GM23338 (cell line): Measurements from ENCODE around the gene SORD. TPM values are rescaled to one million over a fixed set of nuclear protein-coding genes. Genes with fewer than 3 reads are reported as not detected.
"Not testable (repeated sequence)": the region's sequence is repeated elsewhere in the genome, so short reads cannot be mapped to it uniquely, and the experiment has no call there.

Source experiments
- ATAC-seq: fragments of 200-7000 bp; cut with Tn5 transposase; 3 replicates; pipeline ENCODE4 v1.9.1; 2020
- DNase-seq: peaks from one replicate; pipeline ENCODE4 v3.0.0-alpha.2; 2015; ENCODE audit warnings: low spot score
- H2AFZ ChIP-seq: fragments of 200-600 bp; sonication (generic); 2 replicates; pipeline ENCODE4 v1.8.0; 2016; ENCODE audit warnings: antibody characterized with exemption, mild to moderate bottlenecking, moderate library complexity
- H3F3A ChIP-seq: fragments of 200-600 bp; sonication (generic); replicated peaks from 2 replicates; pipeline ENCODE4 v1.8.0; 2017; ENCODE audit warnings: antibody characterized with exemption, mixed run types, low read depth
- H3K27ac ChIP-seq: fragments of 200-600 bp; sonication (generic); 2 replicates; pipeline ENCODE4 v1.6.1; 2016; ENCODE audit warnings: low read depth
- H3K27me3 ChIP-seq: fragments of 200-600 bp; sonication (generic); 2 replicates; pipeline ENCODE4 v1.8.0; 2016; ENCODE audit warnings: mild to moderate bottlenecking, mixed run types, moderate library complexity; ENCODE audit not compliant: insufficient read depth
- H3K36me3 ChIP-seq: fragments of 200-600 bp; sonication (generic); 2 replicates; pipeline ENCODE4 v1.8.0; 2016; ENCODE audit warnings: mild to moderate bottlenecking; ENCODE audit not compliant: insufficient read depth
- H3K4me1 ChIP-seq: fragments of 200-600 bp; sonication (generic); 2 replicates; pipeline ENCODE4 v1.8.0; 2016; ENCODE audit warnings: mild to moderate bottlenecking, moderate library complexity; ENCODE audit not compliant: insufficient read depth
- H3K4me2 ChIP-seq: fragments of 200-600 bp; sonication (generic); 2 replicates; pipeline ENCODE4 v1.7.1; 2017; ENCODE audit warnings: mixed run types
- H3K4me3 ChIP-seq: fragments of 200-600 bp; sonication (generic); 2 replicates; pipeline ENCODE4 v1.6.1; 2016; ENCODE audit warnings: mixed run types
- H3K79me2 ChIP-seq: fragments of 200-600 bp; sonication (generic); replicated peaks from 2 replicates; pipeline ENCODE4 v1.8.0; 2017; ENCODE audit warnings: mild to moderate bottlenecking; ENCODE audit not compliant: insufficient read depth
- H3K9me2 ChIP-seq: fragments of 200-600 bp; sonication (generic); 2 replicates; pipeline ENCODE4 v1.8.0; 2017; ENCODE audit not compliant: insufficient read depth
- H4K20me1 ChIP-seq: fragments of 200-600 bp; sonication (generic); replicated peaks from 2 replicates; pipeline ENCODE4 v1.8.0; 2017; ENCODE audit warnings: mild to moderate bottlenecking; ENCODE audit not compliant: insufficient read depth
- H3K27ac Mint-ChIP-seq: 2 replicates; pipeline ENCODE4 v1.8.0; 2020; ENCODE audit warnings: inconsistent platforms, mild to moderate bottlenecking, moderate library complexity, mixed read lengths
- H3K27me3 Mint-ChIP-seq: 3 replicates; pipeline ENCODE4 v1.8.0; 2022; ENCODE audit warnings: low read depth, mild to moderate bottlenecking, moderate library complexity, mixed read lengths, inconsistent platforms; ENCODE audit not compliant: insufficient read depth, poor library complexity
- H3K36me3 Mint-ChIP-seq: 3 replicates; pipeline ENCODE4 v1.8.0; 2021; ENCODE audit warnings: low read depth, mild to moderate bottlenecking, inconsistent platforms, moderate library complexity, mixed read lengths
- H3K4me1 Mint-ChIP-seq: 3 replicates; pipeline ENCODE4 v1.8.0; 2020; ENCODE audit warnings: mild to moderate bottlenecking, inconsistent platforms, mixed read lengths
- H3K4me3 Mint-ChIP-seq: 3 replicates; pipeline ENCODE4 v1.8.0; 2021; ENCODE audit warnings: moderate library complexity, mild to moderate bottlenecking, inconsistent platforms, mixed read lengths
- H3K9me3 Mint-ChIP-seq: 3 replicates; pipeline ENCODE4 v1.8.0; 2020; ENCODE audit warnings: moderate library complexity, mild to moderate bottlenecking, inconsistent platforms, mixed read lengths
- polyA plus RNA-seq: library from polyadenylated mRNA; unstranded; fragments of >200 nt; fragmentation: Nextera tagmentation; extraction: Ambion mirVana; gene quantifications from 2 replicates; pipeline ENCODE4 v1.2.1, GENCODE V29; 2016
- total RNA-seq: library from RNA; depleted of rRNA; stranded (reverse); fragments of >200 nt; shearing (Covaris generic); gene quantifications from 2 replicates; pipeline ENCODE4 v1.2.3, GENCODE V29; 2014

Gene SORD
- total and polyA plus RNA-seq, 2 experiments from 2014 or later = 12.5 to 55.0 TPM

- H3F3A ChIP-seq, H3K4me3 ChIP-seq, H3K27ac ChIP-seq, H3K9me2 ChIP-seq, DNase-seq, H3K4me1 Mint-ChIP-seq, ATAC-seq, H3K36me3 ChIP-seq, H3K27ac Mint-ChIP-seq, H3K4me3 Mint-ChIP-seq, H2AFZ ChIP-seq, H3K27me3 Mint-ChIP-seq, H3K79me2 ChIP-seq, H3K27me3 ChIP-seq, H4K20me1 ChIP-seq, H3K9me3 Mint-ChIP-seq, H3K4me1 ChIP-seq, H3K36me3 Mint-ChIP-seq, H3K4me2 ChIP-seq: not testable (repeated sequence)
Observed at GRCh38 chr15:45075440-45076320, 52.7 kb downstream of the SORD start.

- H3K27ac Mint-ChIP-seq, H3F3A ChIP-seq, H3K4me2 ChIP-seq, H3K4me1 ChIP-seq, ATAC-seq, H3K27me3 Mint-ChIP-seq, H3K9me2 ChIP-seq, H3K4me1 Mint-ChIP-seq, H3K9me3 Mint-ChIP-seq, H3K4me3 ChIP-seq, H3K79me2 ChIP-seq, H2AFZ ChIP-seq, H3K27me3 ChIP-seq, H3K27ac ChIP-seq, H3K4me3 Mint-ChIP-seq, DNase-seq, H3K36me3 Mint-ChIP-seq, H3K36me3 ChIP-seq, H4K20me1 ChIP-seq: not testable (repeated sequence)
Observed at GRCh38 chr15:45077391-45077790, 54.4 kb downstream of the SORD start.

- H3K4me3 Mint-ChIP-seq = not testable (repeated sequence)
Observed at GRCh38 chr15:45079201-45079600, 56.2 kb downstream of the SORD start.

GRCh38 chr15:45079628-45080246, 56.7 kb downstream of the SORD start:
- H3K4me3 Mint-ChIP-seq, DNase-seq, H4K20me1 ChIP-seq, H3K4me1 ChIP-seq, H3K4me2 ChIP-seq, H3K27me3 ChIP-seq, H3K27ac ChIP-seq, H3K36me3 Mint-ChIP-seq, H3K36me3 ChIP-seq, H3K27ac Mint-ChIP-seq, H3K9me3 Mint-ChIP-seq, H3K9me2 ChIP-seq, H3F3A ChIP-seq, H3K4me1 Mint-ChIP-seq, H3K27me3 Mint-ChIP-seq, ATAC-seq, H3K4me3 ChIP-seq, H3K79me2 ChIP-seq, H2AFZ ChIP-seq: not testable (repeated sequence)

More at GRCh38 chr15:45079201-45079600, 56.2 kb downstream of the SORD start:
- H3K27ac ChIP-seq, H3K4me2 ChIP-seq, H3K27me3 Mint-ChIP-seq, DNase-seq, H3K27me3 ChIP-seq, H3K27ac Mint-ChIP-seq, H3K36me3 ChIP-seq, H3K9me2 ChIP-seq, H2AFZ ChIP-seq, H3F3A ChIP-seq, H3K9me3 Mint-ChIP-seq, H3K4me3 ChIP-seq, H3K4me1 Mint-ChIP-seq, H3K4me1 ChIP-seq, H3K79me2 ChIP-seq, H3K36me3 Mint-ChIP-seq, ATAC-seq, H4K20me1 ChIP-seq: not testable (repeated sequence)

- not testable (repeated sequence) for H3K27me3 Mint-ChIP-seq, H3K4me3 ChIP-seq, H3K79me2 ChIP-seq, DNase-seq, H2AFZ ChIP-seq, H3K4me1 Mint-ChIP-seq, ATAC-seq, H3K4me1 ChIP-seq, H3K36me3 Mint-ChIP-seq, H3K4me2 ChIP-seq, H3K9me2 ChIP-seq, H4K20me1 ChIP-seq, H3K4me3 Mint-ChIP-seq, H3K27ac ChIP-seq, H3K27ac Mint-ChIP-seq, H3K27me3 ChIP-seq, H3K9me3 Mint-ChIP-seq, H3F3A ChIP-seq, H3K36me3 ChIP-seq
Observed at GRCh38 chr15:45080593-45080992, 57.6 kb downstream of the SORD start.

- H4K20me1 ChIP-seq, H3K4me1 ChIP-seq, DNase-seq, H3K36me3 Mint-ChIP-seq, H3F3A ChIP-seq, H3K27me3 Mint-ChIP-seq, H3K36me3 ChIP-seq, H3K4me3 ChIP-seq, H3K4me1 Mint-ChIP-seq, H3K27me3 ChIP-seq, H3K27ac ChIP-seq, H3K79me2 ChIP-seq, H3K9me3 Mint-ChIP-seq, ATAC-seq, H3K9me2 ChIP-seq, H3K27ac Mint-ChIP-seq, H3K4me3 Mint-ChIP-seq, H2AFZ ChIP-seq, H3K4me2 ChIP-seq: not testable (repeated sequence)
Observed at GRCh38 chr15:45082412-45082811, 59.4 kb downstream of the SORD start.
